ENCODE results near the gene CFAP73.
"Not testable (repeated sequence)": the region's sequence is repeated elsewhere in the genome, so short reads cannot be mapped to it uniquely, and the experiment has no call there.

Gene CFAP73

GRCh38 chr12:113136128-113136989 lies 13.2 kb upstream of the CFAP73 start:
- Mint-ChIP-seq H3K9me3 (no peaks in the 10 kb centered on the region), H3K4me1 (no peaks in the 10 kb centered on the region), H3K4me3 (peak overlapping the region in 2 of 3 experiments; percentile 27 to 44), H3K36me3 (ENCODE audit: low read depth) (no peaks in the 10 kb centered on the region), H3K27ac (peak overlapping the region in 1 of 3 experiments; percentile 11), H3K27me3 (ENCODE audit: low read depth) (peaks cover 56% of the 10 kb centered on the region)
- TF ChIP-seq CTCF (IDR thresholded peaks at IDR 0.05; ENCODE audit: unreplicated experiment in 3 of 3): no peak

- Mint-ChIP-seq H3K27me3 (ENCODE audit: low read depth) (peaks cover 51% of the 10 kb centered on the region), H3K36me3 (ENCODE audit: low read depth) (no peaks in the 10 kb centered on the region), H3K4me1 (no peaks in the 10 kb centered on the region), H3K4me3 (no peak overlapping the region), H3K9me3 (no peaks in the 10 kb centered on the region), H3K27ac (peak overlapping the region in 1 of 3 experiments; percentile 11)
- TF ChIP-seq CTCF (IDR thresholded peaks at IDR 0.05; ENCODE audit: unreplicated experiment in 3 of 3): no peak
Measured at GRCh38 chr12:113136990-113137511, 12.5 kb upstream of the CFAP73 start.

GRCh38 chr12:113137861-113138783 lies 11.4 kb upstream of the CFAP73 start:
- H3K4me1 Mint-ChIP-seq: no peaks in the 10 kb centered on the region
- no peak overlapping the region for H3K27ac Mint-ChIP-seq
- no peak overlapping the region for H3K4me3 Mint-ChIP-seq
- no peaks in the 10 kb centered on the region for H3K9me3 Mint-ChIP-seq
- H3K36me3 Mint-ChIP-seq (ENCODE audit: low read depth): no peaks in the 10 kb centered on the region
- peaks cover 41% of the 10 kb centered on the region for H3K27me3 Mint-ChIP-seq (ENCODE audit: low read depth)
- TF ChIP-seq CTCF (IDR thresholded peaks at IDR 0.05; ENCODE audit: unreplicated experiment in 3 of 3): no peak

GRCh38 chr12:113138826-113139225 lies 10.7 kb upstream of the CFAP73 start:
- H3K27ac Mint-ChIP-seq: no peak overlapping the region
- peaks cover 36% of the 10 kb centered on the region for H3K27me3 Mint-ChIP-seq (ENCODE audit: low read depth)
- H3K9me3 Mint-ChIP-seq: no peaks in the 10 kb centered on the region
- H3K36me3 Mint-ChIP-seq (ENCODE audit: low read depth): no peaks in the 10 kb centered on the region
- TF ChIP-seq CTCF (IDR thresholded peaks at IDR 0.05; ENCODE audit: unreplicated experiment in 3 of 3): no peak
- H3K4me1 Mint-ChIP-seq: no peaks in the 10 kb centered on the region
- H3K4me3 Mint-ChIP-seq: no peak overlapping the region

GRCh38 chr12:113140706-113141105 lies 8.8 kb upstream of the CFAP73 start:
- no peak for TF ChIP-seq CTCF (IDR thresholded peaks at IDR 0.05; ENCODE audit: unreplicated experiment in 3 of 3)
- no peaks in the 10 kb centered on the region for H3K4me1 Mint-ChIP-seq
- H3K9me3 Mint-ChIP-seq: no peaks in the 10 kb centered on the region
- peaks cover 21% of the 10 kb centered on the region for H3K27me3 Mint-ChIP-seq (ENCODE audit: low read depth)
- H3K4me3 Mint-ChIP-seq: no peak overlapping the region
- no peak overlapping the region for H3K27ac Mint-ChIP-seq
- H3K36me3 Mint-ChIP-seq (ENCODE audit: low read depth): no peaks in the 10 kb centered on the region

- not testable (repeated sequence) for H3K9me3 Mint-ChIP-seq; H3K36me3 Mint-ChIP-seq (ENCODE audit: low read depth); H3K4me1 Mint-ChIP-seq; H3K27ac Mint-ChIP-seq; H3K4me3 Mint-ChIP-seq
- H3K27me3 Mint-ChIP-seq (ENCODE audit: low read depth): peaks cover 17% of the 10 kb centered on the region
Measured at GRCh38 chr12:113141716-113142115, 7.8 kb upstream of the CFAP73 start.
